AG04449 (cell line): ENCODE measurements around the gene B4GALT4.

ENCODE experiments used
- CTCF ChIA-PET: fragments of 350-600 bp; formaldehyde crosslinking; extraction: SDS; loops from one replicate; lab custom pipeline; 2021; ENCODE audit warnings: antibody characterized with exemption; lab: Yijun Ruan, JAX
- POLR2A ChIA-PET: fragments of 400-600, 350-600 bp; formaldehyde crosslinking; extraction: SDS; loops from one replicate; lab custom pipeline; 2020; ENCODE audit warnings: antibody characterized with exemption, inconsistent platforms; lab: Yijun Ruan, JAX
- DNase-seq: peaks from one replicate; pipeline ENCODE4 v3.0.0-alpha.2; 2010; ENCODE audit warnings: low read depth, low spot score
- H3K4me3 ChIP-seq: 2 replicates; pipeline ENCODE4 v1.5.1; 2011; ENCODE audit warnings: low read depth, mild to moderate bottlenecking, control low read depth, low read length
- TF ChIP-seq, protein P1 (sequence below): IDR thresholded peaks from one replicate; pipeline ENCODE4 v1.5.1; 2011; ENCODE audit warnings: mild to moderate bottlenecking, moderate library complexity, low read length, control low read depth, inconsistent platforms; ENCODE audit not compliant: insufficient read depth; ENCODE audit errors: missing control alignments

Gene B4GALT4

GRCh38 chr3:119205685-119206084 is 35.0 kb downstream of the B4GALT4 start:
- ChIA-PET CTCF (interaction anchor here (1.8 kb wide), 1 partner anchor 60 kb away, joined by 4 read pairs; the partner anchor contains the start of gene TEX55), POLR2A (no interaction called here)
- no peak overlapping the region for H3K4me3 ChIP-seq
- TF ChIP-seq, protein P1, sequence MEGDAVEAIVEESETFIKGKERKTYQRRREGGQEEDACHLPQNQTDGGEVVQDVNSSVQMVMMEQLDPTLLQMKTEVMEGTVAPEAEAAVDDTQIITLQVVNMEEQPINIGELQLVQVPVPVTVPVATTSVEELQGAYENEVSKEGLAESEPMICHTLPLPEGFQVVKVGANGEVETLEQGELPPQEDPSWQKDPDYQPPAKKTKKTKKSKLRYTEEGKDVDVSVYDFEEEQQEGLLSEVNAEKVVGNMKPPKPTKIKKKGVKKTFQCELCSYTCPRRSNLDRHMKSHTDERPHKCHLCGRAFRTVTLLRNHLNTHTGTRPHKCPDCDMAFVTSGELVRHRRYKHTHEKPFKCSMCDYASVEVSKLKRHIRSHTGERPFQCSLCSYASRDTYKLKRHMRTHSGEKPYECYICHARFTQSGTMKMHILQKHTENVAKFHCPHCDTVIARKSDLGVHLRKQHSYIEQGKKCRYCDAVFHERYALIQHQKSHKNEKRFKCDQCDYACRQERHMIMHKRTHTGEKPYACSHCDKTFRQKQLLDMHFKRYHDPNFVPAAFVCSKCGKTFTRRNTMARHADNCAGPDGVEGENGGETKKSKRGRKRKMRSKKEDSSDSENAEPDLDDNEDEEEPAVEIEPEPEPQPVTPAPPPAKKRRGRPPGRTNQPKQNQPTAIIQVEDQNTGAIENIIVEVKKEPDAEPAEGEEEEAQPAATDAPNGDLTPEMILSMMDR: no peak
- no peak for DNase-seq

GRCh38 chr3:119205209-119205608 is 35.5 kb downstream of the B4GALT4 start:
- TF ChIP-seq, protein P1: no peak
- DNase-seq: no peak
- POLR2A ChIA-PET: no interaction called here
- CTCF ChIA-PET: interaction anchor here (1.8 kb wide), 1 partner anchor 59 kb away, joined by 4 read pairs; the partner anchor contains the start of gene TEX55
- H3K4me3 ChIP-seq: no peak overlapping the region

DNA sequence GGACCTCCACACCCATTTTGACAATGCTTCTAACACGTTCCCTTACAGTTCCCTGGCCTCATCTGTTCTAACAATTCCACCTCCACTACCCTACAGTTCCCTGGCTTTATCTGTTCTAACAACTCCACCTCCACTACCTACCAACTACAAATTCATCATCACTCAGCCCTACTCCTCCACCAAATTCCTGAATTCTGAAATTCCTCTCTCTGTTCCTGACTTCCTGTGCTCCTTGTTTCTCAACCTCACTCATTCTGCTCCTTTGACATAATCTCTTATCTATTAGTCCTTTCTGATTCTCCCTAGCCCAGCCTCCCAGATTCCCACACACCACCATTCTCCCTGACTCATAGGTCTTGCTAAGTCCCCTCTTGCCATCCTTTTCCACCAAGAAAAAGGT is 44.8 kb downstream of the B4GALT4 start:
- POLR2A ChIA-PET: no interaction called here
- DNase-seq: no peak
- no peak overlapping the region for H3K4me3 ChIP-seq
- TF ChIP-seq, protein P1: no peak
- CTCF ChIA-PET: interaction anchor here (1.0 to 1.3 kb wide), 2 partner anchors 8 to 50 kb away, joined by 3 read pairs; partner anchors contain the start of gene TEX55

GRCh38 chr3:119195151-119195476 is 45.6 kb downstream of the B4GALT4 start:
- POLR2A ChIA-PET: no interaction called here
- TF ChIP-seq, protein P1: no peak
- H3K4me3 ChIP-seq: no peak overlapping the region
- DNase-seq: no peak
- CTCF ChIA-PET: interaction anchor here (1.0 to 1.3 kb wide), 2 partner anchors 9 to 49 kb away, joined by 3 read pairs; partner anchors contain the start of gene TEX55

- peak; percentile 24 for DNase-seq
- POLR2A ChIA-PET: no interaction called here
- CTCF ChIA-PET: interaction anchor here (1.0 to 1.3 kb wide), 2 partner anchors 10 to 49 kb away, joined by 3 read pairs; partner anchors contain the start of gene TEX55
- H3K4me3 ChIP-seq: no peak overlapping the region
- TF ChIP-seq, protein P1: no peak
These were observed 46.2 kb downstream of the B4GALT4 start for GRCh38 chr3:119194237-119195150.

DNA sequence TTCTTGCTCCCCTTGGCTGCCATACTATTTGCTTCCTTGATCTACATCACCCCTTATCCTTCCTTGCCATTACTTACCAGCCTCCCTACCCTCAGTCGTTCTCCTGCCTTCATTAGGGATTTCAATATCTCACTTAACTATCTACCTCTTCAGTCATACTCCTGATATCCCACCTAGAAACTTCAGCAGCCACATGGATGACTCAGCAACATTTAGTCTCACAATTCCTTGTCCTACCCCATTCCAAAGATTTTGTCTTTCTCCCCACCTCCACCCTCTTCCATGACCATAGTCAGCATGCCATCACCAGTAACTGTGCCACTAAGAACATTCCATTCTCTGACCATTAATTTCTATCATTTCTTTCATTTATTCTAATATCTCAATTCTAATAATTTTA is 48.9 kb downstream of the B4GALT4 start:
- CTCF ChIA-PET: interaction anchor here (0.7 kb wide), 1 partner anchor 26 kb away, joined by 3 read pairs; no protein-coding TSS in a partner anchor
- no peak overlapping the region for H3K4me3 ChIP-seq
- TF ChIP-seq, protein P1: no peak
- no peak for DNase-seq
- POLR2A ChIA-PET: no interaction called here
